ENCODE measurements around the gene STX7.
A peak's percentile ranks its signal among the peaks of the same experiment; 100 is the strongest.

Gene STX7

GRCh38 chr6:132401618-132402285, 111.2 kb downstream of the STX7 start:
- Histone ChIP-seq H3K27ac (ENCODE audit: low read depth, low read length) (no peak overlapping the region), H3K4me1 (ENCODE audit: control insufficient read depth in 1 of 2, insufficient read depth in 2 of 2, low read length in 2 of 2) (peaks cover 0 to 3% of the 10 kb centered on the region in 2 donors), H3K27me3 (ENCODE audit: control insufficient read depth in 1 of 2, insufficient read depth in 2 of 2, low read length in 2 of 2) (peaks cover 35 to 39% of the 10 kb centered on the region in 2 donors), H3K9ac (ENCODE audit: low read depth in 1 of 2, low read length in 2 of 2) (peak overlapping the region in 1 of 2 donors; percentile 29), H3K36me3 (ENCODE audit: control insufficient read depth in 1 of 2, insufficient read depth in 2 of 2, low read length in 2 of 2) (no peaks in the 10 kb centered on the region), H3K9me3 (ENCODE audit: control insufficient read depth in 1 of 2, low read length in 2 of 2) (no peaks in the 10 kb centered on the region), H3K4me3 (ENCODE audit: low read depth in 1 of 2, low read length in 2 of 2) (peak overlapping the region; percentile 48 to 69)

DNA sequence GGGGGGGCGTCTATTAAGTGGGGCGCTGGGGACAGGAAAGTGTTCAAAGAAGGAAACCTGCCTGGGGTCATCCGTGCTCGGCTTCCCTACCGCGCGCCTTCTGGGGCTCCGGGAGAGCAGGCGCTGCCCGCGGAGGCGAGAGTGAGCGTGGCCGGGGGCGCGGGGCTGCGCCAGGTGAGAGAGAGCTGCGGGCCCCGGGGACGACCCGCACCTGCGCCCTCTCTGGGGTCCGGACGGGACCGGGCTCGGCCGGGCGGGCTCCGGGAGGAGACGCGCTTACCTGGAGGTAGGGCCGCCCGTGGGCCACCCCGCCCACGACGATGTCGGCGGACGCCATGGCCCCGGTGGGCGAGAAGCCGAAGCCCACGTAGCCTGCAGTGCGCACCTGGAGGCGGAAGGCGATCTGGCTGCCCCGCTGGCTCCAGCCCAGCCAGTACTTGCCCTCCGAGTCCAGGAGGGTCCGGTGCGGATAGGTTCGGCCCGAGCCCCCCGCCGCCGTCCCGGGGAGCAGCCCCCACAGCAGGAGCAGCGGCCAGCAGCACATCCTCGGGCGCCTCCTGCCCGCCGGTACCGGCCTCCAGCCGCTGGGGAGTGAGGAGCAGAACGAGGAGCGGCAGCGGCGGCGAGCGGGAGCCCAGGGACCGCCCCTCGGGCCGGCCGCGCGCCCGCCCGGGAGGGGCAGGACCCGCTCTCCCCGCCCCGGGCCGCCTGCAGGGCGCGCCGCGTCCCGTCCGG, 111.9 kb downstream of the STX7 start, which contains the start of gene MOXD1:
Gene MOXD1, minus strand, starts transcription at position 593 of the 735 bp plus-strand sequence. Its CDS starts 49 bp downstream, at position 544.
- Histone ChIP-seq H3K27ac (ENCODE audit: low read depth, low read length) (peak within 1 kb of the TSS; percentile 36), H3K4me1 (ENCODE audit: control insufficient read depth in 1 of 2, insufficient read depth in 2 of 2, low read length in 2 of 2) (peaks cover 0 to 3% of the 10 kb centered on the region in 2 donors), H3K4me3 (ENCODE audit: low read depth in 1 of 2, low read length in 2 of 2) (peak within 1 kb of the TSS; percentile 65 to 70), H3K9me3 (ENCODE audit: control insufficient read depth in 1 of 2, low read length in 2 of 2) (no peaks in the 10 kb centered on the region), H3K9ac (ENCODE audit: low read depth in 1 of 2, low read length in 2 of 2) (peak within 1 kb of the TSS in 1 of 2 donors; percentile 29), H3K27me3 (ENCODE audit: control insufficient read depth in 1 of 2, insufficient read depth in 2 of 2, low read length in 2 of 2) (peaks cover 35 to 38% of the 10 kb centered on the region in 2 donors), H3K36me3 (ENCODE audit: control insufficient read depth in 1 of 2, insufficient read depth in 2 of 2, low read length in 2 of 2) (no peaks in the 10 kb centered on the region)

DNA sequence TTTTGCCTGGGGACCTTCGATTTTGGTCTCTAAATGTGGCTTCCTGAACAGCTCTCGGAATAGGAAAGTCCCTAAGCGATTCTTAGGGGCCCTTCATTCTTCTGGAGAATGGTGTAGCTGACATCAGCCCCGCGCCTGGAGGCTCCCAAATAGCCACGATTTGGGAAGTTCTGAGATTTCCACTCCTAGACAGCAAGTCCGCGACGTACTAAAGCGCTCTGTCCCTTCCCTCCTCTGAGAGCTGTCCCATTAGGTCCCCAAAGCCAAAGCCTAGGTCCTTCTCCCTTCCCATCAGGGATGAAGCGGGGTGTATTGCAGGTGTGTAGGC, 112.4 kb downstream of the STX7 start:
- Histone ChIP-seq H3K9ac (ENCODE audit: low read depth in 1 of 2, low read length in 2 of 2) (no peak overlapping the region), H3K36me3 (ENCODE audit: control insufficient read depth in 1 of 2, insufficient read depth in 2 of 2, low read length in 2 of 2) (no peaks in the 10 kb centered on the region), H3K9me3 (ENCODE audit: control insufficient read depth in 1 of 2, low read length in 2 of 2) (no peaks in the 10 kb centered on the region), H3K4me1 (ENCODE audit: control insufficient read depth in 1 of 2, insufficient read depth in 2 of 2, low read length in 2 of 2) (peaks cover 0 to 3% of the 10 kb centered on the region in 2 donors), H3K27me3 (ENCODE audit: control insufficient read depth in 1 of 2, insufficient read depth in 2 of 2, low read length in 2 of 2) (peaks cover 35 to 36% of the 10 kb centered on the region in 2 donors), H3K4me3 (ENCODE audit: low read depth in 1 of 2, low read length in 2 of 2) (peak overlapping the region; percentile 65 to 70), H3K27ac (ENCODE audit: low read depth, low read length) (no peak overlapping the region)

- H3K27ac ChIP-seq (ENCODE audit: low read depth, low read length), result no peak overlapping the region
- peaks cover 0 to 3% of the 10 kb centered on the region in 2 donors for H3K4me1 ChIP-seq (ENCODE audit: control insufficient read depth in 1 of 2, insufficient read depth in 2 of 2, low read length in 2 of 2)
- H3K9ac ChIP-seq (ENCODE audit: low read depth in 1 of 2, low read length in 2 of 2), result no peak overlapping the region
- H3K9me3 ChIP-seq (ENCODE audit: control insufficient read depth in 1 of 2, low read length in 2 of 2), result peaks cover 4 to 6% of the 10 kb centered on the region in 2 donors
- H3K36me3 ChIP-seq (ENCODE audit: control insufficient read depth in 1 of 2, insufficient read depth in 2 of 2, low read length in 2 of 2), result no peaks in the 10 kb centered on the region
- H3K27me3 ChIP-seq (ENCODE audit: control insufficient read depth in 1 of 2, insufficient read depth in 2 of 2, low read length in 2 of 2), result peaks cover 35 to 36% of the 10 kb centered on the region in 2 donors
- no peak overlapping the region for H3K4me3 ChIP-seq (ENCODE audit: low read depth in 1 of 2, low read length in 2 of 2)
These were observed 113.4 kb downstream of the STX7 start for GRCh38 chr6:132399376-132400074.
